Stomach smooth muscle (tissue), 2 donors: ENCODE results near the gene PSMD3.

Experiments used
- H3K27ac ChIP-seq: one replicate; pipeline ENCODE4 v1.7.0; 2013; ENCODE audit warnings: mild to moderate bottlenecking, low read length, inconsistent platforms
- H3K27me3 ChIP-seq, 2 donors: one replicate each; pipeline ENCODE4 v1.7.0; 2013; ENCODE audit warnings: low read length in 2 of 2; ENCODE audit not compliant: insufficient read depth in 2 of 2, control insufficient read depth in 1 of 2
- H3K36me3 ChIP-seq, 2 donors: one replicate each; pipeline ENCODE4 v1.7.0; 2013; ENCODE audit warnings: low read length in 2 of 2; ENCODE audit not compliant: control insufficient read depth in 2 of 2, insufficient read depth in 2 of 2
- H3K4me1 ChIP-seq: one replicate; pipeline ENCODE4 v1.7.0; 2013; ENCODE audit warnings: low read length; ENCODE audit not compliant: control insufficient read depth, insufficient read depth
- H3K4me3 ChIP-seq, 2 donors: one replicate each; pipeline ENCODE4 v1.7.0; 2013; ENCODE audit warnings: low read length in 2 of 2
- H3K9ac ChIP-seq, 2 donors: one replicate each; pipeline ENCODE4 v1.7.0; 2013; ENCODE audit warnings: low read length in 2 of 2, mild to moderate bottlenecking in 1 of 2
- H3K9me3 ChIP-seq, 2 donors: one replicate each; pipeline ENCODE4 v1.7.0; 2013; ENCODE audit warnings: low read length in 2 of 2; ENCODE audit not compliant: control insufficient read depth in 2 of 2
- donor health status: healthy.
- donor health status: Pancreatic carcinoma.

Gene PSMD3

GRCh38 chr17:39975801-39976200 is 4.8 kb upstream of the PSMD3 start:
- Histone ChIP-seq H3K36me3 (no peaks in the 10 kb centered on the region), H3K9me3 (no peaks in the 10 kb centered on the region), H3K4me3 (no peak overlapping the region), H3K9ac (no peak overlapping the region), H3K4me1 (peaks cover 4% of the 10 kb centered on the region), H3K27ac (no peak overlapping the region), H3K27me3 (peaks cover 4 to 7% of the 10 kb centered on the region in 2 donors)

- Histone ChIP-seq H3K27ac (no peak overlapping the region), H3K36me3 (peaks cover 0 to 1% of the 10 kb centered on the region in 2 donors), H3K9ac (no peak overlapping the region), H3K9me3 (no peaks in the 10 kb centered on the region), H3K4me3 (peak overlapping the region in 1 of 2 donors; percentile 91), H3K4me1 (peaks cover 19% of the 10 kb centered on the region), H3K27me3 (peaks cover 4 to 7% of the 10 kb centered on the region in 2 donors)
These were observed 1.5 kb upstream of the PSMD3 start for GRCh38 chr17:39979016-39979670.

- H3K4me1 ChIP-seq: peaks cover 19% of the 10 kb centered on the region
- no peaks in the 10 kb centered on the region for H3K9me3 ChIP-seq
- peak overlapping the region; percentile 92 for H3K27ac ChIP-seq
- peak overlapping the region; percentile 62 to 76 for H3K9ac ChIP-seq
- H3K36me3 ChIP-seq: peaks cover 8% of the 10 kb centered on the region in 2 donors
- H3K4me3 ChIP-seq: peak overlapping the region; percentile 91 to 97
- peaks cover 4% of the 10 kb centered on the region in 2 donors for H3K27me3 ChIP-seq
These were observed 685 bp upstream of the PSMD3 start for GRCh38 chr17:39979893-39980350.

- Histone ChIP-seq H3K9ac (peak overlapping the region; percentile 92 to 98), H3K4me3 (peak overlapping the region; percentile 91 to 97), H3K4me1 (peaks cover 23% of the 10 kb centered on the region), H3K27me3 (peaks cover 4% of the 10 kb centered on the region in 2 donors), H3K27ac (peak overlapping the region; percentile 92), H3K9me3 (no peaks in the 10 kb centered on the region), H3K36me3 (peaks cover 19 to 21% of the 10 kb centered on the region in 2 donors)
These were observed 667 bp downstream of the PSMD3 start for GRCh38 chr17:39981207-39981741.

GRCh38 chr17:39981766-39982375 is 1.3 kb downstream of the PSMD3 start:
- Histone ChIP-seq H3K27me3 (peaks cover 0 to 1% of the 10 kb centered on the region in 2 donors), H3K27ac (peak overlapping the region; percentile 92), H3K4me3 (peak overlapping the region; percentile 91 to 97), H3K4me1 (peaks cover 23% of the 10 kb centered on the region), H3K36me3 (peaks cover 24 to 27% of the 10 kb centered on the region in 2 donors), H3K9ac (peak overlapping the region; percentile 92 to 98), H3K9me3 (no peaks in the 10 kb centered on the region)

GRCh38 chr17:39988206-39988810 is 7.7 kb downstream of the PSMD3 start:
- peaks cover 4% of the 10 kb centered on the region for H3K4me1 ChIP-seq
- H3K9me3 ChIP-seq: no peaks in the 10 kb centered on the region
- H3K9ac ChIP-seq: no peak overlapping the region
- no peaks in the 10 kb centered on the region for H3K27me3 ChIP-seq
- no peak overlapping the region for H3K4me3 ChIP-seq
- peaks cover 86 to 87% of the 10 kb centered on the region in 2 donors for H3K36me3 ChIP-seq
- no peak overlapping the region for H3K27ac ChIP-seq

- H3K36me3 ChIP-seq: peaks cover 73 to 76% of the 10 kb centered on the region in 2 donors
- no peaks in the 10 kb centered on the region for H3K27me3 ChIP-seq
- H3K27ac ChIP-seq: no peak overlapping the region
- H3K4me3 ChIP-seq: no peak overlapping the region
- no peaks in the 10 kb centered on the region for H3K4me1 ChIP-seq
- no peak overlapping the region for H3K9ac ChIP-seq
- no peaks in the 10 kb centered on the region for H3K9me3 ChIP-seq
These were observed 13.8 kb downstream of the PSMD3 start for GRCh38 chr17:39994448-39994847.

- H3K4me3 ChIP-seq: no peak overlapping the region
- H3K9ac ChIP-seq: no peak overlapping the region
- H3K36me3 ChIP-seq: peaks cover 63 to 66% of the 10 kb centered on the region in 2 donors
- no peaks in the 10 kb centered on the region for H3K27me3 ChIP-seq
- no peak overlapping the region for H3K27ac ChIP-seq
- no peaks in the 10 kb centered on the region for H3K9me3 ChIP-seq
- H3K4me1 ChIP-seq: no peaks in the 10 kb centered on the region
These were observed 14.8 kb downstream of the PSMD3 start for GRCh38 chr17:39995438-39995837.

GRCh38 chr17:39996162-39996561 is 15.6 kb downstream of the PSMD3 start:
- Histone ChIP-seq H3K27me3 (no peaks in the 10 kb centered on the region), H3K4me1 (no peaks in the 10 kb centered on the region), H3K36me3 (peaks cover 58 to 59% of the 10 kb centered on the region in 2 donors), H3K4me3 (no peak overlapping the region), H3K27ac (no peak overlapping the region), H3K9me3 (no peaks in the 10 kb centered on the region), H3K9ac (no peak overlapping the region)

- no peak overlapping the region for H3K27ac ChIP-seq
- H3K9me3 ChIP-seq: no peaks in the 10 kb centered on the region
- H3K27me3 ChIP-seq: no peaks in the 10 kb centered on the region
- H3K36me3 ChIP-seq: peaks cover 53 to 54% of the 10 kb centered on the region in 2 donors
- H3K9ac ChIP-seq: no peak overlapping the region
- no peaks in the 10 kb centered on the region for H3K4me1 ChIP-seq
- no peak overlapping the region for H3K4me3 ChIP-seq
These were observed 16.2 kb downstream of the PSMD3 start for GRCh38 chr17:39996800-39997199.
